GM21576 (cell line): ENCODE results near the gene RAB29.

Experiments
- ATAC-seq: cut with Tn5 transposase; IDR thresholded peaks from one replicate; pipeline ENCODE4 v1.9.1; 2021; ENCODE audit warnings: mild to moderate bottlenecking, moderate library complexity; ENCODE audit not compliant: unreplicated experiment

Gene RAB29

GRCh38 chr1:205775015-205775716, at the start of gene RAB29:
TSS of gene RAB29 (minus strand) at chr1:205775482. CDS start at chr1:205774956, 526 bp downstream.
- peak; percentile 78 for ATAC-seq

- no peak for ATAC-seq
Observed at GRCh38 chr1:205824180-205824579, 48.9 kb upstream of the RAB29 start.

- peak; percentile 56 for ATAC-seq
Observed at GRCh38 chr1:205823260-205823659, 48.0 kb upstream of the RAB29 start.

- ATAC-seq: no peak
Observed at GRCh38 chr1:205822397-205822796, 47.1 kb upstream of the RAB29 start.

GRCh38 chr1:205817988-205818387, 42.7 kb upstream of the RAB29 start:
- ATAC-seq: no peak

- no peak for ATAC-seq
Observed at GRCh38 chr1:205817364-205817763, 42.1 kb upstream of the RAB29 start.

- no peak for ATAC-seq
Observed at GRCh38 chr1:205813755-205814058, 38.4 kb upstream of the RAB29 start.

- ATAC-seq: peak; percentile 87
Observed at GRCh38 chr1:205812878-205813754, 37.8 kb upstream of the RAB29 start, which contains the start of gene SLC41A1. TSS of gene SLC41A1 (minus strand) at chr1:205813198. CDS start at chr1:205810441, 2,757 bp downstream.

- ATAC-seq: peak; percentile 7
Observed at GRCh38 chr1:205812271-205812877, 37.1 kb upstream of the RAB29 start.

GRCh38 chr1:205811660-205812059, 36.4 kb upstream of the RAB29 start:
- no peak for ATAC-seq

GRCh38 chr1:205810448-205811157, 35.3 kb upstream of the RAB29 start:
- ATAC-seq: no peak

GRCh38 chr1:205809942-205810345, 34.7 kb upstream of the RAB29 start:
- no peak for ATAC-seq

- ATAC-seq: no peak
Observed at GRCh38 chr1:205809469-205809868, 34.2 kb upstream of the RAB29 start.

GRCh38 chr1:205805082-205805711, 29.9 kb upstream of the RAB29 start:
- no peak for ATAC-seq

GRCh38 chr1:205804605-205805004, 29.3 kb upstream of the RAB29 start:
- ATAC-seq: no peak

- no peak for ATAC-seq
Observed at GRCh38 chr1:205803986-205804385, 28.7 kb upstream of the RAB29 start.

- ATAC-seq: no peak
Observed at GRCh38 chr1:205802060-205802459, 26.8 kb upstream of the RAB29 start.

GRCh38 chr1:205800981-205801703, 25.9 kb upstream of the RAB29 start:
- ATAC-seq: no peak

- ATAC-seq: no peak
Observed at GRCh38 chr1:205800427-205800826, 25.1 kb upstream of the RAB29 start.

GRCh38 chr1:205798577-205798976, 23.3 kb upstream of the RAB29 start:
- no peak for ATAC-seq
